WERI-Rb-1 (cell line): ENCODE data around the gene MAP1B.
A peak's percentile ranks its signal among the peaks of the same experiment; 100 is the strongest.

Source experiments
- DNase-seq: peaks from one replicate; pipeline ENCODE4 v3.0.0-alpha.2; 2020
- H3K27ac ChIP-seq: fragments of 250-450 bp; sonication (Bioruptor Pico); 2 replicates; pipeline ENCODE4 v1.5.1; 2020; ENCODE audit warnings: mild to moderate bottlenecking, moderate library complexity
- H3K27me3 ChIP-seq: fragments of 250-450 bp; sonication (Bioruptor Pico); 2 replicates; pipeline ENCODE4 v1.5.1; 2021; ENCODE audit warnings: mild to moderate bottlenecking, low read depth, moderate library complexity; ENCODE audit not compliant: insufficient read depth, severe bottlenecking
- H3K36me3 ChIP-seq: fragments of 250-450 bp; sonication (Bioruptor Pico); 2 replicates; pipeline ENCODE4 v1.5.1; 2020; ENCODE audit warnings: mild to moderate bottlenecking, moderate library complexity
- H3K4me3 ChIP-seq: 2 replicates; pipeline ENCODE4 v1.5.1; 2011; ENCODE audit warnings: low read depth, mild to moderate bottlenecking, control low read depth, low read length
- H3K9me3 ChIP-seq: fragments of 250-450 bp; sonication (Bioruptor Pico); 2 replicates; pipeline ENCODE4 v1.5.1; 2021; ENCODE audit warnings: mild to moderate bottlenecking, moderate library complexity; ENCODE audit not compliant: severe bottlenecking
- CTCF ChIP-seq: IDR thresholded peaks from 2 replicates; pipeline ENCODE4 v1.5.1; 2011; ENCODE audit warnings: low read depth, mild to moderate bottlenecking, control low read depth, inconsistent platforms, low read length

The MAP1B gene

GRCh38 chr5:72107131-72107900 is at the start of gene MAP1B:
Gene MAP1B, plus strand, starts transcription at chr5:72107475. Its CDS starts 57 bp downstream, at chr5:72107532.
- peak within 1 kb of the TSS; percentile 88 for H3K27ac ChIP-seq
- peak; percentile 92 for DNase-seq
- peak within 1 kb of the TSS; percentile 100 for H3K4me3 ChIP-seq
- peaks cover 43% of the 10 kb centered on the region for H3K36me3 ChIP-seq
- H3K9me3 ChIP-seq, result no peaks in the 10 kb centered on the region
- no peak for TF ChIP-seq CTCF
- no peaks in the 10 kb centered on the region for H3K27me3 ChIP-seq

GRCh38 chr5:72057816-72058215 is 49.5 kb upstream of the MAP1B start:
- no peak for DNase-seq
- Histone ChIP-seq H3K4me3 (no peak overlapping the region), H3K9me3 (no peaks in the 10 kb centered on the region), H3K27ac (no peak overlapping the region), H3K27me3 (no peaks in the 10 kb centered on the region), H3K36me3 (no peaks in the 10 kb centered on the region)
- TF ChIP-seq CTCF, result no peak

GRCh38 chr5:72063219-72063819 is 44.0 kb upstream of the MAP1B start:
- no peak overlapping the region for H3K4me3 ChIP-seq
- no peaks in the 10 kb centered on the region for H3K36me3 ChIP-seq
- H3K27me3 ChIP-seq, result no peaks in the 10 kb centered on the region
- no peak for TF ChIP-seq CTCF
- no peaks in the 10 kb centered on the region for H3K9me3 ChIP-seq
- H3K27ac ChIP-seq, result no peak overlapping the region
- no peak for DNase-seq

GRCh38 chr5:72064801-72065570 is 42.3 kb upstream of the MAP1B start:
- peak; percentile 72 for DNase-seq
- no peaks in the 10 kb centered on the region for H3K9me3 ChIP-seq
- H3K36me3 ChIP-seq, result no peaks in the 10 kb centered on the region
- H3K27me3 ChIP-seq, result no peaks in the 10 kb centered on the region
- no peak overlapping the region for H3K4me3 ChIP-seq
- TF ChIP-seq CTCF, result no peak
- peak overlapping the region; percentile 83 for H3K27ac ChIP-seq

- Histone ChIP-seq H3K4me3 (no peak overlapping the region), H3K36me3 (no peaks in the 10 kb centered on the region), H3K27ac (peak overlapping the region; percentile 83), H3K27me3 (no peaks in the 10 kb centered on the region), H3K9me3 (no peaks in the 10 kb centered on the region)
- TF ChIP-seq CTCF, result no peak
- DNase-seq, result peak; percentile 99
Measured at GRCh38 chr5:72065751-72066255, 41.5 kb upstream of the MAP1B start.
